Uterus (tissue), 4 donors: ENCODE data around the gene GPC2. TPM values are rescaled to one million over a fixed set of nuclear protein-coding genes. Genes with fewer than 3 reads are reported as not detected.

ENCODE experiments used
- DNase-seq, 2 donors: peaks; one replicate each; pipeline ENCODE4 v3.0.0-alpha.2; 2019 to 2020
- H3K27ac ChIP-seq, 2 donors: fragments of 200-600 bp; sonication (generic); 1 replicate in 1 of 2; 2 replicates in 1 of 2; pipeline ENCODE4 v1.5.1; 2016 to 2018
- H3K27me3 ChIP-seq, 2 donors: fragments of 200-600 bp; sonication (generic); one replicate each; pipeline ENCODE4 v1.5.1; 2018 to 2019; ENCODE audit warnings: control low read depth in 1 of 2
- H3K36me3 ChIP-seq, 2 donors: fragments of 200-600 bp; sonication (generic); one replicate each; pipeline ENCODE4 v1.5.1; 2019; ENCODE audit warnings: control low read depth in 1 of 2
- H3K4me1 ChIP-seq, 2 donors: fragments of 200-600 bp; sonication (generic); one replicate each; pipeline ENCODE4 v1.5.1; 2018 to 2019; ENCODE audit warnings: control low read depth in 1 of 2
- H3K4me3 ChIP-seq, 2 donors: fragments of 200-600 bp; sonication (generic); 1 replicate in 1 of 2; 2 replicates in 1 of 2; pipeline ENCODE4 v1.5.1; 2018 to 2019; ENCODE audit warnings: mild to moderate bottlenecking in 1 of 2
- H3K9me3 ChIP-seq, 2 donors: fragments of 200-600 bp; sonication (generic); one replicate each; pipeline ENCODE4 v1.5.1; 2019; ENCODE audit warnings: control low read depth in 1 of 2
- POLR2A ChIP-seq, 2 donors: fragments of 450-650 bp; IDR thresholded peaks; one replicate each; pipeline ENCODE4 v1.6.1; 2016; ENCODE audit warnings: antibody characterized with exemption in 2 of 2, mild to moderate bottlenecking in 1 of 2, moderate library complexity in 1 of 2
- intact Hi-C: fragments of 100-400 bp; cut with DNase I; formaldehyde crosslinking; loops from one replicate; pipeline ENCODE4 v1.15.1; 2023; ENCODE audit warnings: low total_unique reads
- total RNA-seq, 4 donors: library from RNA; depleted of rRNA in 3 of 4; stranded (reverse); fragments of >200 nt in 3 of 4; gene quantifications; one replicate each; pipeline versions ENCODE4 v1.1.0 to v1.2.4, GENCODE V29; 2014 to 2023
- TF ChIP-seq, protein P1 (sequence below), 4 experiments: fragments of 200-600 bp in 2 of 4; fragments of 450-650 bp in 2 of 4; sonication (generic) in 2 of 4; IDR thresholded peaks; one replicate each; pipeline ENCODE4 v1.5.1; 2016 to 2019; ENCODE audit warnings: antibody characterized with exemption in 4 of 4, mild to moderate bottlenecking in 2 of 4, moderate library complexity in 1 of 4
- donor health status: DM: yes; HTN: yes; CAD: no.

GPC2 gene
- total RNA-seq, 4 donors from 2014 or later = under 0.01 to 9.3 (median 4.5) TPM; not detected in 1

DNA sequence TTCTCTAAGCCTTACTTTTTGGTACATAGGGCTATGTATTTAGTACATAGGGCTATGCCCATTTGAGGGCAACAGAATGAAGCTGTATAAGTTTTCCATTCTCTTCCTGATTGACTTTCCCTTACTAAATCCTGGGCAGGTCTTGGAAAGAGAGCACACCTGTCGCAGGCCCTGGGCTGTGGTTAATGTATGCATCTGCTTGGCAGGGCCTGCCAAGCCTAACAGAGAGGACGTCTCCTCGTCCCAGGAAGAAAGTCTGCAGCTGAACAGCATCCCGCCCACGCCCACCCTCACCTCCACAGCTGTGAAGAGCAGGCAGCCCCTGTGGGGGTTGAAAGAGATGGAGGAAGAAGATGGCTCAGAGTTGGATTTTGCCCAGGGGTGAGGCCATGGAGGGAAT, 33.6 kb upstream of the GPC2 start:
- intact Hi-C loops = no loop called here

DNA sequence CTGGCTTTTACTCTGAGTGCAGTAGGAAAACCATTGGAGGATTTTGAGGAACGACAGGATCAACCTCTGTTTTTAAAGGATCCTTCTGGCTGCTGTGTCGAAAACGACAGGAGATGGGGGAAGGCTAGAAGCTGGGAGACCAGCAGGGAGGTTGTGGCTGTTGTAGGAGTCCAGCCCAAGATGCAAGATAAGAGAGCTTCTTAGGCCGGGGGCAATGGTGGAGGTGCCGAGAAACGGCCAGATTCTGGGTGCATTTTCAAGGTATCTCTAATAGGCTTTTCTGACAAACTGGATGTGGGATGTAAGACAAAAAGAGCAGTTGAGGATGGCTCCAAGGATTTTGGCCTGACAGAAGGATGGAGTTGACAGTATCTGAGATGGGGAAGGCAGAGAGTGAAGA, 32.3 kb upstream of the GPC2 start:
- no peaks in the 10 kb centered on the region for H3K4me1 ChIP-seq
- H3K27ac ChIP-seq = no peak overlapping the region
- no peak for TF ChIP-seq POLR2A (IDR thresholded peaks at IDR 0.05)
- TF ChIP-seq, protein P1, sequence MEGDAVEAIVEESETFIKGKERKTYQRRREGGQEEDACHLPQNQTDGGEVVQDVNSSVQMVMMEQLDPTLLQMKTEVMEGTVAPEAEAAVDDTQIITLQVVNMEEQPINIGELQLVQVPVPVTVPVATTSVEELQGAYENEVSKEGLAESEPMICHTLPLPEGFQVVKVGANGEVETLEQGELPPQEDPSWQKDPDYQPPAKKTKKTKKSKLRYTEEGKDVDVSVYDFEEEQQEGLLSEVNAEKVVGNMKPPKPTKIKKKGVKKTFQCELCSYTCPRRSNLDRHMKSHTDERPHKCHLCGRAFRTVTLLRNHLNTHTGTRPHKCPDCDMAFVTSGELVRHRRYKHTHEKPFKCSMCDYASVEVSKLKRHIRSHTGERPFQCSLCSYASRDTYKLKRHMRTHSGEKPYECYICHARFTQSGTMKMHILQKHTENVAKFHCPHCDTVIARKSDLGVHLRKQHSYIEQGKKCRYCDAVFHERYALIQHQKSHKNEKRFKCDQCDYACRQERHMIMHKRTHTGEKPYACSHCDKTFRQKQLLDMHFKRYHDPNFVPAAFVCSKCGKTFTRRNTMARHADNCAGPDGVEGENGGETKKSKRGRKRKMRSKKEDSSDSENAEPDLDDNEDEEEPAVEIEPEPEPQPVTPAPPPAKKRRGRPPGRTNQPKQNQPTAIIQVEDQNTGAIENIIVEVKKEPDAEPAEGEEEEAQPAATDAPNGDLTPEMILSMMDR (IDR thresholded peaks at IDR 0.05) = no peak
- H3K9me3 ChIP-seq = no peaks in the 10 kb centered on the region
- DNase-seq = no peak
- H3K4me3 ChIP-seq = no peak overlapping the region
- intact Hi-C loops = no loop called here
- H3K36me3 ChIP-seq = no peaks in the 10 kb centered on the region
- H3K27me3 ChIP-seq = no peaks in the 10 kb centered on the region

More for the DNA sequence above, 33.6 kb upstream of the GPC2 start:
- DNase-seq = no peak
- Histone ChIP-seq H3K4me1 (no peaks in the 10 kb centered on the region), H3K9me3 (no peaks in the 10 kb centered on the region), H3K27ac (no peak overlapping the region), H3K4me3 (no peak overlapping the region), H3K36me3 (no peaks in the 10 kb centered on the region), H3K27me3 (no peaks in the 10 kb centered on the region)
- TF ChIP-seq, protein P1 (IDR thresholded peaks at IDR 0.05) = no peak

DNA sequence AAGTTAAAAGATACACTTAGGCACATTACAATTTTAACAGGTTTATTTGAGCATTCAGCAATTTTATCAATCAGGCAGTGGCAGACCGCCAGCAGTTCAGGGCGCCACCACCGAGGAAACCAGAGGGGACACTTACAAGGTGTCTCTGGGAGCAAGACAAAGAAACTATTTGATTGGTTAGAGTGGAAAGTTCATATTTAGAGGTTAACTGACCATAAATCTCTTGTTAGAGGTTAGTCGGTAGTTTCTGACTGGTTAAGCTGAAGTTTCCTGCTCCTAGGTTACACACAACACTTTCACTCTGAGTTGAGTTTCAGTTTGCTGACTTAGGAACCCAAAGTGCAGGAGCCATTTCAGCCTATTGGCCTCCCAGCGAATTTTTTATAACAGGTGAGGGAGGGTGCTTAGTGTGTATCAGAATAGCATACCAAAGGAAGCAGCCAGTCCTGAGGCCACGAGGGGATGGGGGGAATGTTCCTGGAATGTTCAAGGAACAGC, 31.8 kb upstream of the GPC2 start:
- Histone ChIP-seq H3K27me3 (no peaks in the 10 kb centered on the region), H3K36me3 (no peaks in the 10 kb centered on the region), H3K4me3 (no peak overlapping the region), H3K4me1 (no peaks in the 10 kb centered on the region), H3K27ac (no peak overlapping the region), H3K9me3 (no peaks in the 10 kb centered on the region)
- intact Hi-C loops = no loop called here
- TF ChIP-seq, protein P1 (IDR thresholded peaks at IDR 0.05) = no peak
- DNase-seq = no peak

DNA sequence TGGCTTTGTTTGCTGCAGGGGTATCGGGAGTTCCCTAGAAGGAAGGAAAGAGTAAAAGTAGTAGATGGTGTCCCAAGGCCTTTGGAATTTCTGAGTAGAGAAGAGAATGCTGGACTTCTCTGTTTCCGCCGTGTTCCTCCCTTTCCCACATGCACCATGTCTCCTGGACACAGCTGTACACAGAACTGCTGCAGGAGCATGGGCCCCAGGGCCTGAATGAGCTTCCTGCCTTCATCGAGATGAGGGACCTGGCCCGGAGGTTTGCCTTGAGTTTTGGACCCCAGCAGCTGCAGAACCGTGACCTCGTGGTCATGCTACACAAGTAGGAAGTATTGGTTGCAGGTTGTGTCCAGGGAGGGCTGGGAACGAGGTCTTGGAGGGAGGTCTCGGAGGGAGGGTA, 27.3 kb upstream of the GPC2 start:
- no peak for DNase-seq
- intact Hi-C loops = no loop called here
- no peaks in the 10 kb centered on the region for H3K36me3 ChIP-seq
- H3K27ac ChIP-seq = no peak overlapping the region
- H3K4me1 ChIP-seq = no peaks in the 10 kb centered on the region
- no peaks in the 10 kb centered on the region for H3K9me3 ChIP-seq
- no peak overlapping the region for H3K4me3 ChIP-seq
- TF ChIP-seq, protein P1 (IDR thresholded peaks at IDR 0.05) = no peak
- no peak for TF ChIP-seq POLR2A (IDR thresholded peaks at IDR 0.05)
- no peaks in the 10 kb centered on the region for H3K27me3 ChIP-seq

DNA sequence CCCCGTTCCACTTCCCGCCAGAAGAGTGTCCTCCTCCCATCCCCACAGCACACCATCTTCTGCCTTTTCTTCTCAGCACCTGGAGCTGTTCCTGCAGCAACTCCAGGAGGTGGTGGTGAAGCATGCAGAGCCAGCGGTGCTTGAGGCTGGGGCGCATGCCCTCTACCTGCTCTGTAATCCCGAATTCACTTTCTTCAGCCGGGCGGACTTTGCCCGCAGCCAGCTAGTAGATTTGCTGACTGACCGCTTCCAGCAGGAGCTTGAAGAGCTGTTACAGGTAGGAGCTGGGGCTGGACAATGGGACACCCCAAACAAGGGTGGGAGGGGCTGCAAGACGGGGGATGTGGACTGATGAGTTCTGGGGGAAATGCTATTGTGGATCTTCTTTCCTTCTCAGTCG, 23.5 kb upstream of the GPC2 start:
- H3K4me1 ChIP-seq = no peaks in the 10 kb centered on the region
- no peak for DNase-seq
- intact Hi-C loops = no loop called here
- no peak overlapping the region for H3K27ac ChIP-seq
- no peaks in the 10 kb centered on the region for H3K36me3 ChIP-seq
- H3K9me3 ChIP-seq = no peaks in the 10 kb centered on the region
- H3K4me3 ChIP-seq = no peak overlapping the region
- H3K27me3 ChIP-seq = no peaks in the 10 kb centered on the region
- TF ChIP-seq POLR2A (IDR thresholded peaks at IDR 0.05) = no peak
- TF ChIP-seq, protein P1 (IDR thresholded peaks at IDR 0.05) = no peak
